Measurements from ENCODE around the gene APOBR. TPM values are rescaled to one million over a fixed set of nuclear protein-coding genes. Genes with fewer than 3 reads are reported as not detected.
A peak's percentile ranks its signal among the peaks of the same experiment; 100 is the strongest.

The APOBR gene
- total and polyA plus RNA-seq, 2 of the 13 experiments (the other 11 are each of a cell fraction or from before 2014, with no cell fraction given), result 0.03 TPM; not detected in 1

GRCh38 chr16:28511801-28512789 is 17.7 kb downstream of the APOBR start (continued):
- TF ChIP-seq HNF1A (IDR thresholded peaks at IDR 0.05; ENCODE audit: low read depth) (no peak), HNF1A (CRISPR knock-in tag; IDR thresholded peaks at IDR 0.05; ENCODE audit: borderline replicate concordance) (no peak), AHDC1 (CRISPR knock-in tag; IDR thresholded peaks at IDR 0.05; ENCODE audit: borderline replicate concordance) (no peak), PLRG1 (conservative IDR thresholded peaks at IDR 0.05) (no peak), ZNF574 (CRISPR knock-in tag; IDR thresholded peaks at IDR 0.05) (peak; percentile 36; the same call in 1 of the 2 replicates), ZNF7 (CRISPR knock-in tag; IDR thresholded peaks at IDR 0.05) (no peak), MED1 (CRISPR knock-in tag; IDR thresholded peaks at IDR 0.05) (peak; percentile 45; the same call in 1 of the 2 replicates), ARNT (IDR thresholded peaks at IDR 0.05) (no peak), GLI4 (CRISPR knock-in tag; IDR thresholded peaks at IDR 0.05; ENCODE audit: borderline replicate concordance) (no peak), ZNF275 (CRISPR knock-in tag; IDR thresholded peaks at IDR 0.05; ENCODE audit: borderline replicate concordance) (no peak), ZNF33A (CRISPR knock-in tag; IDR thresholded peaks at IDR 0.05; ENCODE audit: borderline replicate concordance) (no peak), JUN (CRISPR knock-in tag; IDR thresholded peaks at IDR 0.05) (no peak), ZNF75D (CRISPR knock-in tag; IDR thresholded peaks at IDR 0.05; ENCODE audit: borderline replicate concordance) (no peak), RNF2 (conservative IDR thresholded peaks at IDR 0.05; ENCODE audit: low read depth) (no peak)

Data from HepG2 (cell line).